BJ (cell line): Measurements from ENCODE around the gene TNF. TPM values are rescaled to one million over a fixed set of nuclear protein-coding genes. Genes with fewer than 3 reads are reported as not detected.

Source experiments
- CTCF ChIA-PET: fragments of 350-600 bp; formaldehyde crosslinking; extraction: SDS; loops from one replicate; lab custom pipeline; 2021; ENCODE audit warnings: antibody characterized with exemption, inconsistent platforms; lab: Yijun Ruan, JAX
- POLR2A ChIA-PET: fragments of 300-600 bp; sonication (Branson Sonifier 250); formaldehyde crosslinking; extraction: SDS; loops from one replicate; lab custom pipeline; 2021; ENCODE audit warnings: antibody characterized with exemption; lab: Charles Lee
- DNase-seq: peaks from one replicate; pipeline ENCODE4 v3.0.0-alpha.2; 2011; ENCODE audit warnings: low read depth
- H3K27me3 ChIP-seq: 2 replicates; pipeline ENCODE4 v1.6.0; 2011; ENCODE audit warnings: low read length; ENCODE audit not compliant: control insufficient read depth, insufficient read depth
- H3K36me3 ChIP-seq: 2 replicates; pipeline ENCODE4 v1.5.1; 2011; ENCODE audit warnings: low read length; ENCODE audit not compliant: control insufficient read depth, insufficient read depth
- H3K4me3 ChIP-seq: 2 replicates; pipeline ENCODE4 v1.5.1; 2011; ENCODE audit warnings: low read depth, mild to moderate bottlenecking, control low read depth, low read length
- CTCF ChIP-seq: IDR thresholded peaks from 2 replicates; pipeline ENCODE4 v1.5.1; 2011; ENCODE audit warnings: low read depth, mild to moderate bottlenecking, control low read depth, inconsistent platforms, low read length, moderate library complexity; ENCODE audit not compliant: insufficient read depth
- polyA plus RNA-seq: library from polyadenylated mRNA; depleted of rRNA; stranded (reverse); fragments of >200 nt; gene quantifications from 2 replicates; pipeline ENCODE4 v1.2.3, GENCODE V29; 2011

The TNF gene
- polyA plus RNA-seq, 1 experiment = not detected

GRCh38 chr6:31538805-31539400 is 36.5 kb upstream of the TNF start:
- ChIA-PET CTCF (interaction anchor here (0.9 to 17.0 kb wide), 4 partner anchors 11 to 143 kb away, joined by 3 to 433 read pairs (median 8); partner anchors contain the start of genes MCCD1 and NCR3), POLR2A (interaction anchor here (0.6 kb wide), 1 partner anchor 24 kb away, joined by 3 read pairs; no protein-coding TSS in a partner anchor)

GRCh38 chr6:31540640-31541039 is 34.7 kb upstream of the TNF start:
- no peak for DNase-seq
- ChIA-PET CTCF (interaction anchor here (0.5 to 17.0 kb wide), 6 partner anchors 12 to 1423 kb away, joined by 3 to 433 read pairs (median 10); partner anchors contain the start of genes MCCD1 and NCR3), POLR2A (interaction anchor here (0.6 to 1.4 kb wide), 2 partner anchors 58 to 657 kb away, joined by 6 read pairs; partner anchors contain the start of gene DDR1)
- H3K4me3 ChIP-seq = peak overlapping the region; percentile 67
- TF ChIP-seq CTCF = no peak
- H3K27me3 ChIP-seq = no peaks in the 10 kb centered on the region
- peaks cover 19% of the 10 kb centered on the region for H3K36me3 ChIP-seq

More at GRCh38 chr6:31538805-31539400, 36.5 kb upstream of the TNF start:
- DNase-seq = no peak
- TF ChIP-seq CTCF = no peak
- H3K27me3 ChIP-seq = no peaks in the 10 kb centered on the region
- peaks cover 33% of the 10 kb centered on the region for H3K36me3 ChIP-seq
- no peak overlapping the region for H3K4me3 ChIP-seq

- H3K36me3 ChIP-seq = peaks cover 18% of the 10 kb centered on the region
- CTCF ChIA-PET = interaction anchor here (0.5 to 17.0 kb wide), 10 partner anchors 10 to 1422 kb away, joined by 3 to 433 read pairs (median 4); partner anchors contain the start of genes GPANK1, MCCD1 and NCR3
- TF ChIP-seq CTCF = no peak
Measured at GRCh38 chr6:31541059-31541657, 34.2 kb upstream of the TNF start.

GRCh38 chr6:31541658-31542521 is 33.5 kb upstream of the TNF start, which contains the start of gene DDX39B:
TSS of gene DDX39B (minus strand) at chr6:31542003. CDS start at chr6:31540532, 1,471 bp downstream.
- Histone ChIP-seq H3K36me3 (peaks cover 13% of the 10 kb centered on the region), H3K27me3 (no peaks in the 10 kb centered on the region), H3K4me3 (peak within 1 kb of the TSS; percentile 67)
- CTCF ChIA-PET = interaction anchor here (0.7 to 17.0 kb wide), 9 partner anchors 9 to 135 kb away, joined by 3 to 433 read pairs (median 4); partner anchors contain the start of genes GPANK1 and NCR3
- TF ChIP-seq CTCF = no peak
- POLR2A ChIA-PET = interaction anchor here (0.8 kb wide), 1 partner anchor 10 kb away, joined by 4 read pairs; no protein-coding TSS in a partner anchor
- DNase-seq = peak; percentile 85

More at GRCh38 chr6:31541059-31541657, 34.2 kb upstream of the TNF start:
- Histone ChIP-seq H3K4me3 (peak overlapping the region; percentile 67), H3K27me3 (no peaks in the 10 kb centered on the region)
- POLR2A ChIA-PET = interaction anchor here (0.6 to 1.4 kb wide), 3 partner anchors 9 to 657 kb away, joined by 4 to 6 read pairs (median 6); partner anchors contain the start of gene DDR1
- no peak for DNase-seq
